ENCODE measurements around the gene WWOX. TPM values are rescaled to one million over a fixed set of nuclear protein-coding genes. Genes with fewer than 3 reads are reported as not detected.

The WWOX gene
- total and polyA plus RNA-seq, 2 donors (not counting 1 experiment from before 2014, with no cell fraction given) = 10.5 to 42.3 TPM

DNA sequence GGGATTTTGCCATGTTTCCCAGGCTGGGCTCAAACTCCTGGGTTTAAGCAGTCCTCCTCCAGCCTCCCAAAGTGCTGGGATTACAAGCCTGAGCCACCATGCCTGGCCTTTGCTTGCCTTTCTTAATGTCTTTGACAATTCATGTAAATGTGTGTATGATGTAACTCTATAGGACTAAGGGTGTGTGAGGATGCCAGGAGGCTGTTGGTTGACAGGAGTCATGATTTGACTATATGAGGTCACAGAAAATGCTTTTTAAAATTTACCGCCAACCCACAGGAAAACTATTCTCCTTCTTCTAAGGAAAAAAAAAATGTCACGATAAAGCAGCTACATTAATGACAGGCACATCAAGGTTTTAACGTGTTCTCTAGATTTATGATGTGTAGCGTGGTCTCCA, 118.8 kb downstream of the WWOX start:
- H3K27me3 Mint-ChIP-seq = no peaks in the 10 kb centered on the region
- Histone ChIP-seq H3K4me1 (ENCODE audit: control insufficient read depth in 2 of 2, insufficient read depth in 2 of 2, low read length in 2 of 2) (no peaks in the 10 kb centered on the region), H3K4me3 (ENCODE audit: control extremely low read depth in 1 of 5, extremely low read depth in 1 of 5, insufficient read depth in 1 of 5, low read depth in 2 of 5, low read length in 4 of 5) (no peak overlapping the region), H3K27me3 (replicated peaks in 1 of 4; ENCODE audit: control extremely low read depth in 1 of 4, control insufficient read depth in 3 of 4, insufficient read depth in 4 of 4, low read length in 3 of 4) (no peaks in the 10 kb centered on the region), H2AFZ (ENCODE audit: insufficient read depth, low read depth, low read length, poor library complexity, severe bottlenecking) (no peak overlapping the region), H3K4me2 (replicated peaks; ENCODE audit: low read depth, low read length, poor library complexity, severe bottlenecking) (no peak overlapping the region), H3K9ac (ENCODE audit: low read length) (no peak overlapping the region), H4K20me1 (ENCODE audit: control insufficient read depth, insufficient read depth, low read length, poor library complexity, severe bottlenecking) (no peaks in the 10 kb centered on the region), H3K9me3 (ENCODE audit: control extremely low read depth in 1 of 3, control insufficient read depth in 2 of 3, insufficient read depth in 1 of 3, low read length in 2 of 3) (peaks cover 0 to 13% (median 0%) of the 10 kb centered on the region in 3 donors), H3K79me2 (ENCODE audit: control insufficient read depth, insufficient read depth, low read length) (no peaks in the 10 kb centered on the region), H3K36me3 (replicated peaks in 1 of 2; ENCODE audit: control extremely low read depth in 1 of 2, control insufficient read depth in 1 of 2, extremely low read depth in 1 of 2, insufficient read depth in 2 of 2, low read length in 1 of 2) (no peaks in the 10 kb centered on the region), H3K27ac (ENCODE audit: low read length in 2 of 2) (no peak overlapping the region)
- POLR2A ChIA-PET = no interaction called here
- DNase-seq (no peak), ATAC-seq (ENCODE audit: low read depth) (no peak)
- no peak overlapping the region for H3K27ac Mint-ChIP-seq
- no peaks in the 10 kb centered on the region for H3K9me3 Mint-ChIP-seq (ENCODE audit: insufficient read depth)
- WGBS (ENCODE audit: insufficient coverage) = 94% methylated on average over 2 of the region's 4 CpGs
- H3K4me3 Mint-ChIP-seq = no peak overlapping the region
- no peak for TF ChIP-seq EZH2 (IDR thresholded peaks at IDR 0.05; ENCODE audit: borderline replicate concordance, insufficient read depth, low read depth, low read length, poor library complexity, severe bottlenecking)
- TF ChIP-seq, protein P1, sequence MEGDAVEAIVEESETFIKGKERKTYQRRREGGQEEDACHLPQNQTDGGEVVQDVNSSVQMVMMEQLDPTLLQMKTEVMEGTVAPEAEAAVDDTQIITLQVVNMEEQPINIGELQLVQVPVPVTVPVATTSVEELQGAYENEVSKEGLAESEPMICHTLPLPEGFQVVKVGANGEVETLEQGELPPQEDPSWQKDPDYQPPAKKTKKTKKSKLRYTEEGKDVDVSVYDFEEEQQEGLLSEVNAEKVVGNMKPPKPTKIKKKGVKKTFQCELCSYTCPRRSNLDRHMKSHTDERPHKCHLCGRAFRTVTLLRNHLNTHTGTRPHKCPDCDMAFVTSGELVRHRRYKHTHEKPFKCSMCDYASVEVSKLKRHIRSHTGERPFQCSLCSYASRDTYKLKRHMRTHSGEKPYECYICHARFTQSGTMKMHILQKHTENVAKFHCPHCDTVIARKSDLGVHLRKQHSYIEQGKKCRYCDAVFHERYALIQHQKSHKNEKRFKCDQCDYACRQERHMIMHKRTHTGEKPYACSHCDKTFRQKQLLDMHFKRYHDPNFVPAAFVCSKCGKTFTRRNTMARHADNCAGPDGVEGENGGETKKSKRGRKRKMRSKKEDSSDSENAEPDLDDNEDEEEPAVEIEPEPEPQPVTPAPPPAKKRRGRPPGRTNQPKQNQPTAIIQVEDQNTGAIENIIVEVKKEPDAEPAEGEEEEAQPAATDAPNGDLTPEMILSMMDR (IDR thresholded peaks at IDR 0.05) = no peak
- intact Hi-C loops (cut with micrococcal nuclease) = no loop called here
- peaks cover 9% of the 10 kb centered on the region for H3K4me1 Mint-ChIP-seq
- CTCF ChIA-PET = no interaction called here

DNA sequence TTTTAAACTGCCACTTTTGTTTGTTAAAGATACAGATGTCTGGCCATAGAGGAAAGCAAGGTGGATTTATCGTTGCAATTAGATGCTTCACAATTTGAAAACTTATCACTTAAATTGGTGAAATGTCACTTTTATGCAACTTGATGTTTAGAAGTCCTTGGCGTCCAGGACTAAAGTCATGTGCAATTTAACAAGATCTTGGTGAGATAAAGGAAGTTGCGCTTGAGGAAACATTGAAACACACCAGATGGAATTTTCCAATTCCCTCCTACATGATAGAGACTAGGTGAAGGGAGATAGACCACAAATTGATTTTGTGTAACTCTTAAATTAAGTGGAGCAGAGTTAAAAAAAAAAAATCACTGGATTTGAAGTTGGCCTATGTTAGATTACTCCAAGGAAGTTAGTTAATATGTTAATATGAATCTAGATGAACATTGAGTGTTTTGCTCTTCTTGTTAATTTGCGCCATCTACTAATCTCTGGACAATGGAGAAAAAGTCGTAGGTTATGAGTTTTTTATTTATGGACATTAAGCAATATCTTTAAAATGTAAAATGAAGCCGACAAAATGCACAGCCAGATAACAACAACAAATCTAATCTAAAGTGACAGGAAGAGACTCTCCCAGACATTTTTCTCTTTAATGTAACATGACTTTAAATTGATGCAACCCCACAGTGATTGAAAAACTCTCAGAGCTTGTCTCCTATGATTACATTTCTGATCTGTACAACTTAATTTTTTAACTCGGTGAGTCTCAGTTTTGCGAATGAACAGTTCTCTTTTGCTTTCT, 119.6 kb downstream of the WWOX start:
- no peak overlapping the region for H3K4me3 Mint-ChIP-seq
- 100% methylated on average over 1 of the region's 8 CpGs for WGBS (ENCODE audit: insufficient coverage)
- H3K27ac Mint-ChIP-seq = no peak overlapping the region
- no peaks in the 10 kb centered on the region for H3K9me3 Mint-ChIP-seq (ENCODE audit: insufficient read depth)
- Histone ChIP-seq H3K79me2 (ENCODE audit: control insufficient read depth, insufficient read depth, low read length) (no peaks in the 10 kb centered on the region), H3K9me3 (ENCODE audit: control extremely low read depth in 1 of 3, control insufficient read depth in 2 of 3, insufficient read depth in 1 of 3, low read length in 2 of 3) (peaks cover 0 to 9% (median 0%) of the 10 kb centered on the region in 3 donors), H3K36me3 (replicated peaks in 1 of 2; ENCODE audit: control extremely low read depth in 1 of 2, control insufficient read depth in 1 of 2, extremely low read depth in 1 of 2, insufficient read depth in 2 of 2, low read length in 1 of 2) (no peaks in the 10 kb centered on the region), H2AFZ (ENCODE audit: insufficient read depth, low read depth, low read length, poor library complexity, severe bottlenecking) (no peak overlapping the region), H3K27ac (ENCODE audit: low read length in 2 of 2) (no peak overlapping the region), H3K27me3 (replicated peaks in 1 of 4; ENCODE audit: control extremely low read depth in 1 of 4, control insufficient read depth in 3 of 4, insufficient read depth in 4 of 4, low read length in 3 of 4) (no peaks in the 10 kb centered on the region), H3K4me2 (replicated peaks; ENCODE audit: low read depth, low read length, poor library complexity, severe bottlenecking) (no peak overlapping the region), H4K20me1 (ENCODE audit: control insufficient read depth, insufficient read depth, low read length, poor library complexity, severe bottlenecking) (no peaks in the 10 kb centered on the region), H3K4me3 (ENCODE audit: control extremely low read depth in 1 of 5, extremely low read depth in 1 of 5, insufficient read depth in 1 of 5, low read depth in 2 of 5, low read length in 4 of 5) (no peak overlapping the region), H3K4me1 (ENCODE audit: control insufficient read depth in 2 of 2, insufficient read depth in 2 of 2, low read length in 2 of 2) (no peaks in the 10 kb centered on the region), H3K9ac (ENCODE audit: low read length) (no peak overlapping the region)
- ATAC-seq (ENCODE audit: low read depth) (no peak), DNase-seq (no peak)
- POLR2A ChIA-PET = no interaction called here
- peaks cover 9% of the 10 kb centered on the region for H3K4me1 Mint-ChIP-seq
- CTCF ChIA-PET = no interaction called here
- H3K27me3 Mint-ChIP-seq = no peaks in the 10 kb centered on the region
- TF ChIP-seq EZH2 (IDR thresholded peaks at IDR 0.05; ENCODE audit: borderline replicate concordance, insufficient read depth, low read depth, low read length, poor library complexity, severe bottlenecking) = no peak
- TF ChIP-seq, protein P1 (IDR thresholded peaks at IDR 0.05) = no peak
- intact Hi-C loops (cut with micrococcal nuclease) = no loop called here
